DMS114 treated with DMSO at 0.1 percent for 48 hours (cell line): ENCODE data around the gene TRAF7.
"Not testable (repeated sequence)": the region's sequence is repeated elsewhere in the genome, so short reads cannot be mapped to it uniquely, and the experiment has no call there.

ENCODE experiments used
- DNase-seq: peaks from one replicate; lab custom pipeline; 2025; ENCODE audit not compliant: unreplicated experiment; lab: John Stamatoyannopoulos, UW

TRAF7 gene

GRCh38 chr16:2155091-2155950, at the start of gene TRAF7:
Gene TRAF7, plus strand, starts transcription at chr16:2155782. Its CDS starts 8,139 bp downstream, at chr16:2163921.
- peak; percentile 99 for DNase-seq

DNA sequence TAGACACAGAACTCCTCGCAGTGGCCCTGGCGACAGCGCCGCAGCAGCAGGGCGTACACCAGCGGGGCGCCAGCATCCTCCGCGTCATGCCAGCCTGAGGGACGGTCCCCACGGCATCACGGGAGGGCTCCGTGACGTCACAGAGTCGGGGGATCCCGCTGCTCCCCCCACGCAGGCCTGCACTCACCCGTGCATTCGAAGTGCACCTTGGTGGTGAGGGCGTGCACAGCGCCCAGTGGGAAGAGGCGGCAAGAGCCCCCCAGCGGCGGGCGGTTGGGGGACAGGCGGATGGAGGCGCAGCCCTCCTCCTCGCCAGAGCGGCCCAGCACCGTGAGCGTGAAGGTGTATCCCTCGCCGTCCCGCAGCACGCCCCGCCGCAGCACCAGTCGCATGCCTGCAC, 49.4 kb upstream of the TRAF7 start:
- DNase-seq = not testable (repeated sequence)

- not testable (repeated sequence) for DNase-seq
Measured at GRCh38 chr16:2107121-2107790, 48.3 kb upstream of the TRAF7 start.

DNA sequence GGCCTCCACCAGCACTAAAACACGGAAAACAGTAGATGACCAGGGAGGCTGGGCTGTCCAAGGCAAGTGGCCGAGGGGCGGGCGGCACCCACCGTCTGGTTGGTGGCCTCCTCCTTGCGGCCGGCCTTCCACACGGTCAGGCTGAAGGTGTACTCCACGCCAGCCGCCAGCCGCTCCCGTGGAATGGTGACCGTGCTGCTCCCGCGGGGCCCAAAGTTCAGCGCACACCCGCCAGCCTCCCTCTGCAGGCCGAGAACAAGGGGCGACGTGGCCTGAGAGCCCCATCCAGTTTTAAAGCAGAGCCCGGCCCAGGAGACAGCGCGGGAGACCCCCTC, 47.8 kb upstream of the TRAF7 start:
- not testable (repeated sequence) for DNase-seq

DNA sequence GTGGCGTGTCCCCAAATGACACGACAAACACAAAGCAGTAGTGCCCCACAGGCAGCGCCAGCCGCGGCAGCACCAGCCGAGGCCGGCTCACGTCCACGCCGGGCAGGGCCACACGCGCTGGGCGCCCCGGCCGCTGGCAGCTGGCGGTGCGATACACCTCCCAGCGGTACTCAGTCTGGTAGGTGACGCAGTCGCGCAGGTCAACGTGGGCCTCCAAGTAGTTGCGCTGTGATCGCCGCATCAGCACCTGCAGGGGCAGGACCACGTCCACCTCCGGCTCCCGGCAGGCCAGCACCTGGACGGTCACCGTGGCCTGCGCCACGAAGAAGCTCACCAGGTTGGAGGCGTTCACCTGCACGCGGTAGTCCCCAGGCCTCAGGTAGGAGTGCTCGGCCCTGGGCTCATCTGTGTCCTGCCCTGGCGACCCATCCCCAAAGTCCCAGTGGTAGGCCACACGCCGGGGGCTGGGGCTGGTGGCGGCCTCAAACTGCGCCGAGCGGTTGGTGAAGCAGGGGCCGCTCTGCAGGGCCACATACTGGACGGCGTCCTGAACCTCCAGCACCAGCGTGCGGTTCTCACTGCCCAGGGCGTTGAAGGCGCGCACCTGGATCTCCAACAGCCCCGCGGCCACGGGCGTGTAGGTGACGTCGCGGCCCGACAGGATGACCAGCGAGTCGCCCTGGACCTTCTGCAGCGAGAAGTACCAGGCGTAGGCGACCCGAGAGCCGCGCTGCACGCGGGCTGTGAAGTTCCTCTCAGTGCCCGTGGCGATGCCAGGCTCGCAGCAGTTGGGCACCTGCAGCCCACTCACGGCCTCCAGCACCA, 46.9 kb upstream of the TRAF7 start:
- DNase-seq = not testable (repeated sequence)

- DNase-seq = not testable (repeated sequence)
Measured at GRCh38 chr16:2109271-2109580, 46.4 kb upstream of the TRAF7 start.

GRCh38 chr16:2109872-2110271, 45.7 kb upstream of the TRAF7 start:
- DNase-seq = not testable (repeated sequence)

GRCh38 chr16:2110332-2111008, 45.1 kb upstream of the TRAF7 start:
- DNase-seq = not testable (repeated sequence)

- DNase-seq = not testable (repeated sequence)
Measured at GRCh38 chr16:2111009-2111353, 44.6 kb upstream of the TRAF7 start.

GRCh38 chr16:2111412-2112335, 43.9 kb upstream of the TRAF7 start:
- not testable (repeated sequence) for DNase-seq

DNA sequence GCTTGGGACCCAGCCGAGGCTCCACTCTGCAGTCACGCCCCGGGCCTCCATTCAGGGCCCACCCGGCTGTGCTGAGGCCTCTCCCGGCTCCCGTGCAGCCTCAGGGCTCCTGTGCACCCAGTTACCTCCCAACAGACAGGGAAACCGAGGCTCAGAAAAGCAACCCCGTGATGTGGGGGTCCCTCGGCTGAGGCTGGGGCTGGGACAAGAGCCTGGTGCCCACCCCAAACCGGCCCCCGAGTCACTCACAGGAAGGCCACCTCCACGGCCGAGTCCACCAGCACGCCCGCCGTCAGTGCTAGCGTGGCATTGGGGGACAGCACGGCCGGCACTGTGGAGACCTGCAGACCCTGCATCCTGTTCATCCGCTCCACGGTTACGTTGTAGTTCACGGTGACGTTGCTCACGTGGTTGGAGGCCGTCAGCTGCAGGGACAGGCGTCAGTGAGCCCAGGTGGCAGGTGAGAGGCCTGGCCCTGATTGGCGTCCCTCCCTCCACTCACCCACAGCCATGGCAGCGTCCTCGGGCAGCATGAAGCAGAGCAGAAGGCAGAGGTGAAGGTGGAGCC, 43.0 kb upstream of the TRAF7 start:
- DNase-seq = not testable (repeated sequence)

DNA sequence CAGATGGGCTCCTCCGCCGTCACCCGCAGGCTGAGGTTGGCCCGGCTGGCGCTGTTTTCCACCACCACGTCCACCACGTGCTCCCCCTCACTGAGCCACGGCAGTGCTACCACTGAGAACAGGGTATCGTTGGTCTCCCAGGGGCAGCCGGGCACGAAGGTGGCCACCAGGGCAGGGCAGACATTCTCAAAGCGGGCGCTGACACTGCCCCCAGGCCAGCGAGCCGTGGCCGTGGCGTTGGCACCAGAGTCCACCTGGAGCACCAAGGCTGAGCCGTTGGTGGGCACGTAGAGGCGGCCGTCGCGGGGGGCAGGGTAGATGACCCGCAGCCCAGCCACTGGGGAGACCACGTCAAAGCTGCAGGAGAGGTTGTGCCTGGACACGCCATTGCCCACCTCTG, 41.4 kb upstream of the TRAF7 start:
- DNase-seq = not testable (repeated sequence)

- DNase-seq = not testable (repeated sequence)
Measured at GRCh38 chr16:2114885-2115590, 40.5 kb upstream of the TRAF7 start.

DNA sequence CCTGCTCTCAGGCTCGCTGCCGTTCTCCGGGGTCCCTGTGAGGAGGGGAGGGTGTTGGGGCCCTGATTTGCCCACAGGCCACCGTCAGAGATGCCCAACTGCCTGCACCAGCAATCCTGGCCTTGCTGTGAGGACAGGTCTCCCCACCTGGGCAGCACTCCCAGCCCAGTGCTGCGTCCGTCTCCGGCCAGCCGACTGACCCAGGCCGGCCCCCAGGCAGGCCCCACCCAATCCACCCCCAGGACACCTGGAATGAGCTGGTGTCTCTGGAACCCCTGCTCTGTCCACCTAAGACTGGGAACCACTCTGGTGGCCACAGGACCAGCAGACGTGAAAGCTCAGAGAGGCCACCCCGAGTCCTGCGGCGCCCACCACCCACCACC, 40.0 kb upstream of the TRAF7 start:
- DNase-seq = no peak

- not testable (repeated sequence) for DNase-seq
Measured at GRCh38 chr16:2116428-2116827, 39.2 kb upstream of the TRAF7 start.

DNA sequence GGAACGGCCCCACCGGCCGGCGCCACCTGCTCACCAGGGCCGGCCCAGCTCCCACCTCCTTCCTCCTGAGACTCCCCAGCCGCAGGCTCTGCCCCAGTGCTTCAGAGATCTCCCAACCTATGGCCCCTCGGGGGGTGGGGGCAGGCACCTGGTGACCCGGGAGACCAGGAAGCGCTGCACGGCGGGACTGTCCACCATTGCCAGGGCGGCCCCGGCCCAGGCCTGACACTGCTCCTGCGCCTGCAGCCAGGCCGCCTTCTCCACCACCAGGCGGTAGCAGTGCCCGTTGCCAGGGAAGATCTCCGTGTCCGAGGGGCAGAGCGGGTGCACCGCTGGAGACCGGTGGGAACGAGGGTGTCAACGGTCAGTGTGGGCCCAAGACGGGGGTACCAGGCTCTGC, 38.2 kb upstream of the TRAF7 start:
- DNase-seq = not testable (repeated sequence)

- not testable (repeated sequence) for DNase-seq
Measured at GRCh38 chr16:2117960-2118722, 37.4 kb upstream of the TRAF7 start.

DNA sequence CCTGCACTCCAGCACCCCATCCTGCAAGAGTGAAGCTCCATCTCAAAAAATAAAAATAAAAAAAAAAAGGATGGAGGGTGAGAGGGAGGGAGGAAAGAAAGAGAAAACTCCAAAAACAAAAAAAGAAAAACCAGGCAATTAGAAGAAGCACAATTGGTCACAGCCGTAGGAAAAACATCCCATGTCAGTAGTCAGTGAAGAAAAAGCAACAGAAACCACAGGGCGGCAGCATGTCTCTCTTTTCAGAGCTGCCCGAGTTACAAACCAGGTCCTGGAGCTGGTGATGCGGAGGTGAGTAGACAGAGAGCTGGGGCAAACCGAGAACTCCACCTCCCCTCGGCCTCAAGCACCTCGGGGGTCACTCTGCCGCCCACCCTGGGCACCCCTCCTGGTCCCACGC, 34.3 kb upstream of the TRAF7 start:
- DNase-seq = peak; percentile 44
